Stimulated activated CD4-positive, alpha-beta T cell treated with anti-CD3 and anti-CD28 coated beads, Interleukin-1b, Interleukin-23, amount 100 ng/mL, for 24 hours (primary cell): ENCODE results near the gene LZTS2.

ENCODE experiments used
- DNase-seq, 4 experiments: peaks; one replicate each; pipeline ENCODE4 v3.0.0-alpha.2; 2020; ENCODE audit warnings: low read depth in 4 of 4, low spot score in 1 of 4

The LZTS2 gene

GRCh38 chr10:101047961-101048892 is 48.6 kb downstream of the LZTS2 start:
- DNase-seq: no peak

- peak in 2 of 4 experiments; percentile 59 to 69 for DNase-seq
These were observed 50.8 kb downstream of the LZTS2 start for GRCh38 chr10:101050208-101051069.

- no peak for DNase-seq
These were observed 52.7 kb downstream of the LZTS2 start for GRCh38 chr10:101052285-101052684.

- DNase-seq: no peak
These were observed 53.9 kb downstream of the LZTS2 start for GRCh38 chr10:101053516-101053915.

GRCh38 chr10:101054351-101054750 is 54.7 kb downstream of the LZTS2 start:
- no peak for DNase-seq

- DNase-seq: no peak
These were observed 55.3 kb downstream of the LZTS2 start for GRCh38 chr10:101054876-101055275.

GRCh38 chr10:101055411-101055810 is 55.8 kb downstream of the LZTS2 start:
- DNase-seq: no peak

- no peak for DNase-seq
These were observed 57.0 kb downstream of the LZTS2 start for GRCh38 chr10:101056365-101057151.
